H9 (cell line): ENCODE data around the gene TSPAN9. TPM values are rescaled to one million over a fixed set of nuclear protein-coding genes. Genes with fewer than 3 reads are reported as not detected.
A peak's percentile ranks its signal among the peaks of the same experiment; 100 is the strongest.

Experiments used
- DNase-seq: peaks from one replicate; pipeline ENCODE4 v3.0.0-alpha.2; 2017
- H2AFZ ChIP-seq: one replicate; pipeline ENCODE4 v1.6.1; 2013; ENCODE audit warnings: mild to moderate bottlenecking, low read length, control low read depth, moderate library complexity
- H2AK5ac ChIP-seq: 2 replicates; pipeline ENCODE4 v1.6.1; 2013; ENCODE audit warnings: low read length, control low read depth, mixed read lengths; ENCODE audit not compliant: insufficient read length
- H2BK120ac ChIP-seq: one replicate; pipeline ENCODE4 v1.6.1; 2013; ENCODE audit warnings: low read depth, mild to moderate bottlenecking, low read length, control low read depth, inconsistent platforms; ENCODE audit not compliant: poor library complexity, severe bottlenecking
- H2BK12ac ChIP-seq: 2 replicates; pipeline ENCODE4 v1.6.1; 2013; ENCODE audit warnings: low read length, control low read depth, mixed read lengths, low read depth; ENCODE audit not compliant: insufficient read length
- H2BK15ac ChIP-seq: 2 replicates; pipeline ENCODE4 v1.6.1; 2013; ENCODE audit warnings: low read depth, low read length, control low read depth
- H2BK20ac ChIP-seq: one replicate; pipeline ENCODE4 v1.6.1; 2013; ENCODE audit warnings: low read depth, mild to moderate bottlenecking, low read length, control low read depth, inconsistent platforms; ENCODE audit not compliant: poor library complexity, severe bottlenecking
- H2BK5ac ChIP-seq: 2 replicates; pipeline ENCODE4 v1.6.1; 2013; ENCODE audit warnings: low read length, control low read depth, mixed read lengths; ENCODE audit not compliant: insufficient read length
- H3K14ac ChIP-seq: 2 replicates; pipeline ENCODE4 v1.6.1; 2013; ENCODE audit warnings: low read length, control low read depth; ENCODE audit not compliant: insufficient read depth
- H3K18ac ChIP-seq: 2 replicates; pipeline ENCODE4 v1.6.1; 2013; ENCODE audit warnings: low read depth, mild to moderate bottlenecking, mixed read lengths, low read length, control low read depth; ENCODE audit not compliant: insufficient read length
- H3K23ac ChIP-seq: 2 replicates; pipeline ENCODE4 v1.6.1; 2013; ENCODE audit warnings: low read length, control low read depth, mixed read lengths, low read depth; ENCODE audit not compliant: insufficient read length
- H3K23me2 ChIP-seq: 2 replicates; pipeline ENCODE4 v1.6.1; 2013; ENCODE audit warnings: low read depth, mild to moderate bottlenecking, mixed read lengths, low read length, control low read depth; ENCODE audit not compliant: insufficient read length, poor library complexity, severe bottlenecking
- H3K27ac ChIP-seq: 2 replicates; pipeline ENCODE4 v1.5.1; 2013; ENCODE audit warnings: low read length, control low read depth, mixed read lengths, low read depth; ENCODE audit not compliant: insufficient read length
- H3K27me3 ChIP-seq: 2 replicates; pipeline ENCODE4 v1.6.1; 2013; ENCODE audit warnings: low read length, control low read depth, inconsistent platforms; ENCODE audit not compliant: insufficient read depth
- H3K4ac ChIP-seq: 2 replicates; pipeline ENCODE4 v1.6.1; 2013; ENCODE audit warnings: low read depth, mild to moderate bottlenecking, control low read depth, inconsistent platforms, low read length, moderate library complexity
- H3K4me1 ChIP-seq: 2 replicates; pipeline ENCODE4 v1.6.1; 2013; ENCODE audit warnings: low read length, control low read depth, inconsistent platforms; ENCODE audit not compliant: insufficient read depth
- H3K4me2 ChIP-seq: 2 replicates; pipeline ENCODE4 v1.6.1; 2013; ENCODE audit warnings: low read length, control low read depth, mixed read lengths; ENCODE audit not compliant: insufficient read length, insufficient read depth
- H3K56ac ChIP-seq: 2 replicates; pipeline ENCODE4 v1.6.1; 2013; ENCODE audit warnings: low read depth, mild to moderate bottlenecking, mixed read lengths, low read length, control low read depth; ENCODE audit not compliant: insufficient read length
- H3K79me1 ChIP-seq: 2 replicates; pipeline ENCODE4 v1.6.1; 2013; ENCODE audit warnings: low read depth, mild to moderate bottlenecking, moderate library complexity, low read length, control low read depth, inconsistent platforms; ENCODE audit not compliant: insufficient read depth, poor library complexity, severe bottlenecking
- H3K79me2 ChIP-seq: 2 replicates; pipeline ENCODE4 v1.6.1; 2013; ENCODE audit warnings: low read length, control low read depth, inconsistent platforms; ENCODE audit not compliant: insufficient read depth
- H3K9ac ChIP-seq: 2 replicates; pipeline ENCODE4 v1.6.1; 2013; ENCODE audit warnings: low read length, control low read depth, mixed read lengths; ENCODE audit not compliant: insufficient read length; ENCODE audit errors: extremely low read depth
- H3K9me3 ChIP-seq: one replicate; pipeline ENCODE4 v1.6.1; 2013; ENCODE audit warnings: low read depth, low read length, inconsistent platforms; ENCODE audit not compliant: control insufficient read depth
- H3T11ph ChIP-seq: one replicate; pipeline ENCODE4 v1.6.1; 2013; ENCODE audit warnings: mild to moderate bottlenecking, low read length, control low read depth, inconsistent platforms
- H4K20me1 ChIP-seq: one replicate; pipeline ENCODE4 v1.6.1; 2013; ENCODE audit not compliant: control insufficient read depth, insufficient read length, insufficient read depth
- H4K5ac ChIP-seq: 2 replicates; pipeline ENCODE4 v1.6.1; 2013; ENCODE audit warnings: low read depth, mild to moderate bottlenecking, mixed read lengths, low read length, control low read depth; ENCODE audit not compliant: insufficient read length
- H4K8ac ChIP-seq: replicated peaks from 2 replicates; pipeline ENCODE4 v1.6.1; 2013; ENCODE audit warnings: low read length, control low read depth, mixed read lengths, low read depth; ENCODE audit not compliant: insufficient read length
- H4K91ac ChIP-seq: 2 replicates; pipeline ENCODE4 v1.6.1; 2013; ENCODE audit warnings: low read depth, mild to moderate bottlenecking, moderate library complexity, mixed read lengths, low read length, control low read depth; ENCODE audit not compliant: insufficient read length
- H3K27ac Mint-ChIP-seq, 3 experiments: 2 replicates in 2 of 3; 3 replicates in 1 of 3; pipeline ENCODE4 v1.8.0; 2020 to 2021; ENCODE audit warnings: mixed read lengths in 3 of 3, mild to moderate bottlenecking in 1 of 3, moderate library complexity in 1 of 3
- H3K27me3 Mint-ChIP-seq: 2 replicates; pipeline ENCODE4 v1.8.0; 2021; ENCODE audit warnings: low read depth, mild to moderate bottlenecking, moderate library complexity, mixed read lengths
- H3K36me3 Mint-ChIP-seq, 3 experiments: 2 replicates in 2 of 3; 3 replicates in 1 of 3; pipeline ENCODE4 v1.8.0; 2020 to 2021; ENCODE audit warnings: low read depth in 3 of 3, mixed read lengths in 3 of 3; ENCODE audit not compliant: insufficient read depth in 1 of 3
- H3K4me1 Mint-ChIP-seq, 2 experiments: 2 replicates each; pipeline ENCODE4 v1.8.0; 2020; ENCODE audit warnings: mixed read lengths in 2 of 2
- H3K4me3 Mint-ChIP-seq, 2 experiments: 2 replicates in 1 of 2; 3 replicates in 1 of 2; pipeline ENCODE4 v1.8.0; 2020 to 2021; ENCODE audit warnings: mild to moderate bottlenecking in 2 of 2, mixed read lengths in 2 of 2, moderate library complexity in 1 of 2
- H3K9me3 Mint-ChIP-seq, 2 experiments: 2 replicates in 1 of 2; 3 replicates in 1 of 2; pipeline ENCODE4 v1.8.0; 2020; ENCODE audit warnings: mild to moderate bottlenecking in 2 of 2, mixed read lengths in 2 of 2, moderate library complexity in 1 of 2
- WGBS: extraction: QIAGEN DNeasy Blood & Tissue Kit; methylation state at CpG from one replicate; pipeline ENCODE4 v1.1.7; 2013; ENCODE audit warnings: missing lambda C conversion rate, low lambda C conversion rate, mixed read lengths; ENCODE audit not compliant: insufficient read length; ENCODE audit errors: extremely low coverage; 5-methylcytosine and 5-hydroxymethylcytosine counted together
- total RNA-seq: library from RNA; stranded (reverse); gene quantifications from 2 replicates; pipeline ENCODE4 v1.2.1, GENCODE V29; 2021
- TF ChIP-seq, protein P1 (sequence below): fragments of 200-600 bp; sonication (generic); conservative IDR thresholded peaks from 3 replicates; pipeline ENCODE4 v1.8.0; 2021; ENCODE audit warnings: antibody characterized with exemption, mild to moderate bottlenecking

TSPAN9 gene
- total RNA-seq, 1 experiment from 2014 or later = 19.0 TPM

DNA sequence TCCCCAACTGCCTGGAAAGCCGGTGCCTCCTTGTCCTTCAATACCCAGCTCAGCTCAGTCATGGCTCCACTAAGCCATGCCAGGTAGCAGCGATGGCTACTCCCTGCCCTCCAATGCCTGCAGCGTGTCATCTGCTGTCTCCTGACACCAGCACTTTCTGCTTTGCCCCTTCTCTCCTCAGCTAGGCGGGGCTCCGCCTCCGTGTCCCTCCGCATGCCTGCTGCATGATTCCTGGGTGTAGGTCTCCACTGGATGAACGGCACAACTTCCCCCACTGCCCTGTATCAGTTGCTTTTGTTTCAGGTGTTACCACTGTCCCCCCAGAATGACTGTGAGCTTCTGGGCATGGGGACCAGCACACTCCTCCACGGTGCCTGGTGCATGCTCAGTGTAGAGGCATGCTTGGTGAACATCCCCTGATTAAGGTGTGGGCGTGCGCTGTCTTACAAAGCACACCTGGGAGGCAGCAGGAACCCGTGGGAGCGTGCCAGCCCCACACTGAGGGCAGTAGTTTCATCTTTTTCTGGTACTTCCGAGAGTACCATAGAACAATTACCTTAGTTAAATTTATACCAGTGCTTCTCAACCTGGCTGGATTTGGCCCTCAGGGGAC lies 234.4 kb downstream of the TSPAN9 start:
- Mint-ChIP-seq H3K9me3 (no peaks in the 10 kb centered on the region), H3K27me3 (peaks cover 10% of the 10 kb centered on the region), H3K4me1 (peaks cover 0 to 23% of the 10 kb centered on the region in 2 experiments; a peak in 3 of 4 replicates), H3K4me3 (no peak overlapping the region; a peak in 1 of 5 replicates), H3K27ac (peak overlapping the region; percentile 8 to 47 (median 40); a peak in 2 of 7 replicates), H3K36me3 (no peaks in the 10 kb centered on the region)
- Histone ChIP-seq H2AK5ac (no peak overlapping the region), H2BK15ac (no peak overlapping the region), H3K18ac (no peak overlapping the region), H3K79me2 (no peaks in the 10 kb centered on the region), H2BK20ac (no peak overlapping the region), H4K8ac (no peak overlapping the region), H3K9me3 (no peaks in the 10 kb centered on the region), H3K27me3 (no peaks in the 10 kb centered on the region), H2BK5ac (no peak overlapping the region), H3K14ac (no peak overlapping the region), H3K4me1 (no peaks in the 10 kb centered on the region), H4K20me1 (no peaks in the 10 kb centered on the region), H3K23ac (no peak overlapping the region), H3K23me2 (no peaks in the 10 kb centered on the region), H3K9ac (no peak overlapping the region), H2BK120ac (no peak overlapping the region), H2BK12ac (no peak overlapping the region), H2AFZ (no peak overlapping the region), H4K91ac (no peak overlapping the region), H3T11ph (no peak overlapping the region), H3K56ac (no peak overlapping the region), H3K27ac (no peak overlapping the region), H3K4me2 (no peak overlapping the region), H3K79me1 (no peaks in the 10 kb centered on the region), H3K4ac (no peak overlapping the region), H4K5ac (no peak overlapping the region)
- DNase-seq = no peak
- TF ChIP-seq, protein P1, sequence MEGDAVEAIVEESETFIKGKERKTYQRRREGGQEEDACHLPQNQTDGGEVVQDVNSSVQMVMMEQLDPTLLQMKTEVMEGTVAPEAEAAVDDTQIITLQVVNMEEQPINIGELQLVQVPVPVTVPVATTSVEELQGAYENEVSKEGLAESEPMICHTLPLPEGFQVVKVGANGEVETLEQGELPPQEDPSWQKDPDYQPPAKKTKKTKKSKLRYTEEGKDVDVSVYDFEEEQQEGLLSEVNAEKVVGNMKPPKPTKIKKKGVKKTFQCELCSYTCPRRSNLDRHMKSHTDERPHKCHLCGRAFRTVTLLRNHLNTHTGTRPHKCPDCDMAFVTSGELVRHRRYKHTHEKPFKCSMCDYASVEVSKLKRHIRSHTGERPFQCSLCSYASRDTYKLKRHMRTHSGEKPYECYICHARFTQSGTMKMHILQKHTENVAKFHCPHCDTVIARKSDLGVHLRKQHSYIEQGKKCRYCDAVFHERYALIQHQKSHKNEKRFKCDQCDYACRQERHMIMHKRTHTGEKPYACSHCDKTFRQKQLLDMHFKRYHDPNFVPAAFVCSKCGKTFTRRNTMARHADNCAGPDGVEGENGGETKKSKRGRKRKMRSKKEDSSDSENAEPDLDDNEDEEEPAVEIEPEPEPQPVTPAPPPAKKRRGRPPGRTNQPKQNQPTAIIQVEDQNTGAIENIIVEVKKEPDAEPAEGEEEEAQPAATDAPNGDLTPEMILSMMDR = no peak
- WGBS = no CpG with 5 or more reads among the region's 14 CpGs
